HFF-Myc (cell line): Measurements from ENCODE around the gene DLG2.
"Not testable (repeated sequence)": the region's sequence is repeated elsewhere in the genome, so short reads cannot be mapped to it uniquely, and the experiment has no call there.

Source experiments
- DNase-seq: peaks from one replicate; pipeline ENCODE4 v3.0.0-alpha.2; 2011; ENCODE audit warnings: low read depth; ENCODE audit errors: extremely low read depth
- H3K4me3 ChIP-seq: replicated peaks from 2 replicates; pipeline ENCODE4 v1.5.1; 2011; ENCODE audit warnings: low read depth, mild to moderate bottlenecking, control low read depth, low read length
- CTCF ChIP-seq: IDR thresholded peaks from 2 replicates; pipeline ENCODE4 v1.5.1; 2012; ENCODE audit warnings: mild to moderate bottlenecking, low read depth, low read length, control low read depth; ENCODE audit errors: missing control alignments

The DLG2 gene

GRCh38 chr11:85628771-85629341 lies 1.7 kb upstream of the DLG2 start:
- no peak for TF ChIP-seq CTCF
- peak overlapping the region; percentile 89 for H3K4me3 ChIP-seq
- no peak for DNase-seq

GRCh38 chr11:85627998-85628770 lies 1.0 kb upstream of the DLG2 start, which contains the start of gene TMEM126B:
TMEM126B (plus strand) TSS chr11:85628593; CDS start chr11:85628608, 15 bp downstream.
- peak; percentile 90 for DNase-seq
- TF ChIP-seq CTCF = no peak

GRCh38 chr11:85626496-85626895 lies 648 bp downstream of the DLG2 start:
- DNase-seq = no peak
- 0 out of 2 replicates have a peak overlapping the region, but pooled peaks have one; percentile 89 for H3K4me3 ChIP-seq
- TF ChIP-seq CTCF = no peak

More at GRCh38 chr11:85627998-85628770, 1.0 kb upstream of the DLG2 start, which contains the start of gene TMEM126B:
- H3K4me3 ChIP-seq = peak within 1 kb of the TSS; percentile 89

DNA sequence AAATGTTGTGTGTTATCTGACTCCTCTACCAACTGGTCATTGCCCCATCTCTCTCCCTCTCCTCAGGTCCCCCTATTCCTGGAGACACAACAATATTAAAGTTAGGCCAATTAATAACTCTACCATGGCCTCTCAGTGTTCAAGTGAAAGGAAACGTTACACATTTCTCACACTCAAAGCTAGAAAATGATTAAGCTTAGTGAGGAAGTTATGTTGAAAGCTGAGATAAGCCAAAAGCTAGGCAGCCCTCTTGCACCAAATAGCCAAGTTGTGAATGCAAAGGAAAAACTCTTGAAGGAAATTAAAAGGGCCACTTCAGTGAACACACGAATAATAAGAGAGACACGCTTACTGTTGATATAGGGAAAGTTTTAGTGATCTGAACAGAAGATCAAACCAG lies 6.9 kb downstream of the DLG2 start:
- H3K4me3 ChIP-seq = no peak overlapping the region
- DNase-seq = no peak
- no peak for TF ChIP-seq CTCF

DNA sequence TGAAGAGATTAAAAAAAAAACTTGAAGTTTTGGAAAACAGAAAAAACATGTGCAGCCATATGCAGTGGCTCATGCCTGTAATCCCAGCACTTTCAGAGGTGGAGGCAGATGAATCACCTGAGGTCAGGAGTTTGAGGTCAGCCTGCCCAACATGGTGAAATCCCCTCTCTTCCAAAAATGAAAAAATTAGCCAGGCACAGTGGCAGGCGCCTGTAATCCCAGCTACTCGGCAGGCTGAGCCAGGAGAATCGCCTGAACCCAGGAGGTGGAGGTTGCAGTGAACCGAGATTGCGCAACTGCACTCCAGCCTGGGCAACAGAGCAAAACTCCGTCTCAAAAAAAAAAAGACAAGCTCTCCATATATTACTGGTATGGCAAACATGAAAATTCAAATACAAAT lies 7.6 kb downstream of the DLG2 start:
- DNase-seq = no peak
- no peak for TF ChIP-seq CTCF
- no peak overlapping the region for H3K4me3 ChIP-seq

DNA sequence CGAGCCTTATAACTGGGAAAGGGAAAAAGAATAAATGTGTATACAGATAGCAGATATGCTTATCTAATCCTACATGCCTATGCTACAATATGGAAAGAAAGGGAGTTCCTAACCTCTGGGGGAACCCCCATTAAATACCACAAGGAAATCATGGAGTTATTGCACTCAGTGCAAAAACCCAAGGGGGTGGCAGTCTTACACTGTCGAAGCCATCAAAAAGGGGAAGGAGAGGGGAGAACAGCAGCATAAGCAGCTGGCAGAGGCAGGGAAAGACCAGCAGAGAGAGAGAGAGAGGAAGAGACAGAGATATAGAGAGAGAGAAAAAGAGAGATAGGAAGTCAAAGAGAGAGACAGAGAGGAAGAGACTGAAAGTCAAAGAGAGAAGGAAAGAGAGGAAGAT lies 15.5 kb downstream of the DLG2 start:
- H3K4me3 ChIP-seq, DNase-seq: not testable (repeated sequence)

DNA sequence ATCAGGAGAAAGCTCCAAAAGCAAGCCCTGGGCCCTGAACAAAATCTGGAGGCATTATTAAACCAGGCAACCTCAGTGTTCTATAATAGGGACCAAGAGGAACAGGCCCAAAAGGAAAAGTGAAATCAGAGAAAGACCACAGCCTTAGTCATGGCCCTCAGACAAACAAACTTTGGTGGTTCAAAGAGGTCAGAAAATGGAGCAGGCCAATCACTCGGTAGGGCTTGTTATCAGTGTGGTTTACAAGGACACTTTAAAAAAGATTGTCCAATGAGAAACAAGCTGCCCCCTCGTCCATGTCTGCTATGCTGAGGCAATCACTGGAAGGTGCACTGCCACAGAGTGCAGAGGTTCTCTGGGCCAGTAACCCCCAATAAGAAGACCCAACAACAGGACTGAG lies 17.9 kb downstream of the DLG2 start:
- not testable (repeated sequence) for DNase-seq, H3K4me3 ChIP-seq

GRCh38 chr11:85608621-85609020 lies 18.5 kb downstream of the DLG2 start:
- not testable (repeated sequence) for DNase-seq, H3K4me3 ChIP-seq

GRCh38 chr11:85606237-85606636 lies 20.9 kb downstream of the DLG2 start:
- not testable (repeated sequence) for DNase-seq, H3K4me3 ChIP-seq
